NB4 (cell line): Measurements from ENCODE around the gene CHI3L2.

Experiments
- DNase-seq: peaks from one replicate; pipeline ENCODE4 v3.0.0; 2010; ENCODE audit warnings: low read depth
- H3K4me3 ChIP-seq: one replicate; pipeline ENCODE4 v1.5.1; 2011; ENCODE audit warnings: mild to moderate bottlenecking, low read depth, low read length, moderate library complexity
- CTCF ChIP-seq: IDR thresholded peaks from one replicate; pipeline ENCODE4 v1.5.1; 2012; ENCODE audit warnings: low read depth, low read length
- MAX ChIP-seq: IDR thresholded peaks from 2 replicates; pipeline ENCODE4 v1.6.1; 2011; ENCODE audit warnings: low read depth, low read length
- MYC ChIP-seq: IDR thresholded peaks from 2 replicates; pipeline ENCODE4 v1.6.1; 2011; ENCODE audit warnings: low read depth, low read length
- POLR2A ChIP-seq: IDR thresholded peaks from 2 replicates; pipeline ENCODE4 v1.6.1; 2011; ENCODE audit warnings: mild to moderate bottlenecking; ENCODE audit not compliant: insufficient read length; ENCODE audit errors: extremely low read depth

The CHI3L2 gene

GRCh38 chr1:111204983-111205713, 22.4 kb upstream of the CHI3L2 start:
- TF ChIP-seq POLR2A (no peak), MYC (no peak), MAX (no peak), CTCF (no peak)
- H3K4me3 ChIP-seq, result no peak overlapping the region
- DNase-seq, result peak; percentile 43

- DNase-seq, result peak; percentile 55
- TF ChIP-seq CTCF (no peak), POLR2A (no peak), MYC (no peak), MAX (no peak)
- no peak overlapping the region for H3K4me3 ChIP-seq
Observed at GRCh38 chr1:111205714-111206050, 21.8 kb upstream of the CHI3L2 start.

GRCh38 chr1:111208921-111209320, 18.6 kb upstream of the CHI3L2 start:
- TF ChIP-seq MAX (no peak), POLR2A (no peak), CTCF (no peak), MYC (no peak)
- no peak overlapping the region for H3K4me3 ChIP-seq

GRCh38 chr1:111209622-111210021, 17.9 kb upstream of the CHI3L2 start:
- DNase-seq, result no peak
- TF ChIP-seq CTCF (no peak), MYC (no peak), MAX (no peak), POLR2A (no peak)
- no peak overlapping the region for H3K4me3 ChIP-seq

More at GRCh38 chr1:111208921-111209320, 18.6 kb upstream of the CHI3L2 start:
- DNase-seq, result no peak

- H3K4me3 ChIP-seq, result no peak overlapping the region
- no peak for DNase-seq
- TF ChIP-seq MAX, result no peak
- no peak for TF ChIP-seq CTCF
- TF ChIP-seq MYC, result no peak
- TF ChIP-seq POLR2A, result no peak
Observed at GRCh38 chr1:111211921-111212320, 15.6 kb upstream of the CHI3L2 start.
